ENCODE data around the gene CCDC122. TPM values are rescaled to one million over a fixed set of nuclear protein-coding genes. Genes with fewer than 3 reads are reported as not detected.

CCDC122 gene
- total RNA-seq, 1 donor from 2014 or later: 12.4 TPM

DNA sequence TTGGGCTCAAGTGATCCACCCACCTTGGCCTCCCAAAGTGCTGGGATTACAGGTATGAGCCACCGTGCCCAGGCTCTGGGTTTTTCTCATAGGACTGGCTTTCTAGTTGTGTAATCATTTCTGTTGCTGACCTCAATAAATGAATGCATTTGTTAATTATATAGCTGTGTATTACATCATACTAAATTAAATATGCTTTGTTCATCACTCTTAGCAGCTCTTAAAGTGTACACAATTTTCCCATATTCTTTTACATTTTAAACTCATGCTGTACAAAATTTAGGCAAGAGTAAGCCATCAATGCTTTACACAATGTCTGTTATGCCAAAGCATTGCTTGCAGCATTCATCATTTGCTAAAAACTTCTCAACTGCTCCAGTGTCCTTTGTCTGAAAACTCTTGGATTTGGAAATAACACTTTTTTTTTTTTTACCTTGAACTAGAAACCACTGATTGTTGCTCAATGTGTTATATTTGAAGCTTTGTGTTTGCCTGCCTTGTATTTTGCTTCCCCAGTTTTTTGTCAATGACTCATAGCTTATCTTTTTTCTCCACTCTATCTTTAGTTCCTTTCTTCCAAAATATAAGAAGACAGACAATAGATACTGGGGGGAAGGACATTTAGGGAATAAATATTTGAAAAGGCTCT is 31.4 kb downstream of the CCDC122 start:
- Mint-ChIP-seq H3K27ac (ENCODE audit: unreplicated experiment) (no peak overlapping the region), H3K36me3 (ENCODE audit: unreplicated experiment) (peaks cover 51% of the 10 kb centered on the region), H3K9me3 (ENCODE audit: unreplicated experiment) (peaks cover 35% of the 10 kb centered on the region), H3K4me3 (ENCODE audit: unreplicated experiment) (no peak overlapping the region), H3K27me3 (ENCODE audit: unreplicated experiment) (no peaks in the 10 kb centered on the region), H3K4me1 (ENCODE audit: unreplicated experiment) (peaks cover 6% of the 10 kb centered on the region)
- TF ChIP-seq, protein P1, sequence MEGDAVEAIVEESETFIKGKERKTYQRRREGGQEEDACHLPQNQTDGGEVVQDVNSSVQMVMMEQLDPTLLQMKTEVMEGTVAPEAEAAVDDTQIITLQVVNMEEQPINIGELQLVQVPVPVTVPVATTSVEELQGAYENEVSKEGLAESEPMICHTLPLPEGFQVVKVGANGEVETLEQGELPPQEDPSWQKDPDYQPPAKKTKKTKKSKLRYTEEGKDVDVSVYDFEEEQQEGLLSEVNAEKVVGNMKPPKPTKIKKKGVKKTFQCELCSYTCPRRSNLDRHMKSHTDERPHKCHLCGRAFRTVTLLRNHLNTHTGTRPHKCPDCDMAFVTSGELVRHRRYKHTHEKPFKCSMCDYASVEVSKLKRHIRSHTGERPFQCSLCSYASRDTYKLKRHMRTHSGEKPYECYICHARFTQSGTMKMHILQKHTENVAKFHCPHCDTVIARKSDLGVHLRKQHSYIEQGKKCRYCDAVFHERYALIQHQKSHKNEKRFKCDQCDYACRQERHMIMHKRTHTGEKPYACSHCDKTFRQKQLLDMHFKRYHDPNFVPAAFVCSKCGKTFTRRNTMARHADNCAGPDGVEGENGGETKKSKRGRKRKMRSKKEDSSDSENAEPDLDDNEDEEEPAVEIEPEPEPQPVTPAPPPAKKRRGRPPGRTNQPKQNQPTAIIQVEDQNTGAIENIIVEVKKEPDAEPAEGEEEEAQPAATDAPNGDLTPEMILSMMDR (IDR thresholded peaks at IDR 0.05): no peak
- DNase-seq (ENCODE audit: extremely low spot score, unreplicated experiment): no peak

- Mint-ChIP-seq H3K27ac (ENCODE audit: unreplicated experiment) (no peak overlapping the region), H3K4me3 (ENCODE audit: unreplicated experiment) (no peak overlapping the region), H3K27me3 (ENCODE audit: unreplicated experiment) (no peaks in the 10 kb centered on the region), H3K4me1 (ENCODE audit: unreplicated experiment) (peaks cover 6% of the 10 kb centered on the region), H3K9me3 (ENCODE audit: unreplicated experiment) (peaks cover 23% of the 10 kb centered on the region), H3K36me3 (ENCODE audit: unreplicated experiment) (peaks cover 37% of the 10 kb centered on the region)
- TF ChIP-seq, protein P1 (IDR thresholded peaks at IDR 0.05): no peak
- no peak for DNase-seq (ENCODE audit: extremely low spot score, unreplicated experiment)
These were observed 32.9 kb downstream of the CCDC122 start for GRCh38 chr13:43846496-43847158.

- Mint-ChIP-seq H3K36me3 (ENCODE audit: unreplicated experiment) (no peaks in the 10 kb centered on the region), H3K27me3 (ENCODE audit: unreplicated experiment) (no peaks in the 10 kb centered on the region), H3K4me1 (ENCODE audit: unreplicated experiment) (peaks cover 6% of the 10 kb centered on the region), H3K9me3 (ENCODE audit: unreplicated experiment) (peaks cover 10% of the 10 kb centered on the region), H3K27ac (ENCODE audit: unreplicated experiment) (no peak overlapping the region), H3K4me3 (ENCODE audit: unreplicated experiment) (no peak overlapping the region)
- TF ChIP-seq, protein P1 (IDR thresholded peaks at IDR 0.05): no peak
- no peak for DNase-seq (ENCODE audit: extremely low spot score, unreplicated experiment)
These were observed 40.6 kb downstream of the CCDC122 start for GRCh38 chr13:43838909-43839308.

DNA sequence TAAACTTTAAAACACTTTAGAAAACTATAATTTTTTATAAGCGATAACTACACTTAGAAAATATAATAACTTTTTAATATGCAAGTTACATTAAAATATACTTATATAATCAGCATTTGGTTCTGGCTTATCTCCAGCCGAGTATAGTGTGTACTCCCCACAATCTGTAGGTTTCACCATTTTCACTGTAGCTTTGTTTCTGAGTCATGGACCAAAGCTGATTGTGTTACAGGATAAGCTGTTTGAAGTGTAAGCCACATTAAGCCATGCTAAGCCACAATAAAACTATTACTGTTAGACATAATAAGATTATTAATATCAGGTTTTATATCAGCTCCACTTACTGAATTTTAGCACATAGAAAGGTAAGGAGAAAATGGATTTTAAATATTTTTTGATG is 43.8 kb downstream of the CCDC122 start:
- Mint-ChIP-seq H3K27me3 (ENCODE audit: unreplicated experiment) (no peaks in the 10 kb centered on the region), H3K9me3 (ENCODE audit: unreplicated experiment) (no peaks in the 10 kb centered on the region), H3K27ac (ENCODE audit: unreplicated experiment) (no peak overlapping the region), H3K4me1 (ENCODE audit: unreplicated experiment) (peaks cover 8% of the 10 kb centered on the region), H3K36me3 (ENCODE audit: unreplicated experiment) (no peaks in the 10 kb centered on the region), H3K4me3 (ENCODE audit: unreplicated experiment) (no peak overlapping the region)
- TF ChIP-seq, protein P1 (IDR thresholded peaks at IDR 0.05): no peak
- DNase-seq (ENCODE audit: extremely low spot score, unreplicated experiment): no peak

- no peak for DNase-seq (ENCODE audit: extremely low spot score, unreplicated experiment)
- H3K4me3 Mint-ChIP-seq (ENCODE audit: unreplicated experiment): no peak overlapping the region
- TF ChIP-seq, protein P1 (IDR thresholded peaks at IDR 0.05): no peak
- H3K9me3 Mint-ChIP-seq (ENCODE audit: unreplicated experiment): no peaks in the 10 kb centered on the region
- no peaks in the 10 kb centered on the region for H3K36me3 Mint-ChIP-seq (ENCODE audit: unreplicated experiment)
- H3K27ac Mint-ChIP-seq (ENCODE audit: unreplicated experiment): no peak overlapping the region
- peaks cover 2% of the 10 kb centered on the region for H3K4me1 Mint-ChIP-seq (ENCODE audit: unreplicated experiment)
- H3K27me3 Mint-ChIP-seq (ENCODE audit: unreplicated experiment): no peaks in the 10 kb centered on the region
These were observed 48.5 kb downstream of the CCDC122 start for GRCh38 chr13:43831088-43831487.

Measured in osteocyte (in vitro differentiated cells).